ENCODE measurements around the gene CLTB. TPM values are rescaled to one million over a fixed set of nuclear protein-coding genes. Genes with fewer than 3 reads are reported as not detected.

Gene CLTB
- total and polyA plus RNA-seq, 2 of the 13 experiments (the other 11 are each of a cell fraction or from before 2014, with no cell fraction given): 23.3 to 33.8 TPM

DNA sequence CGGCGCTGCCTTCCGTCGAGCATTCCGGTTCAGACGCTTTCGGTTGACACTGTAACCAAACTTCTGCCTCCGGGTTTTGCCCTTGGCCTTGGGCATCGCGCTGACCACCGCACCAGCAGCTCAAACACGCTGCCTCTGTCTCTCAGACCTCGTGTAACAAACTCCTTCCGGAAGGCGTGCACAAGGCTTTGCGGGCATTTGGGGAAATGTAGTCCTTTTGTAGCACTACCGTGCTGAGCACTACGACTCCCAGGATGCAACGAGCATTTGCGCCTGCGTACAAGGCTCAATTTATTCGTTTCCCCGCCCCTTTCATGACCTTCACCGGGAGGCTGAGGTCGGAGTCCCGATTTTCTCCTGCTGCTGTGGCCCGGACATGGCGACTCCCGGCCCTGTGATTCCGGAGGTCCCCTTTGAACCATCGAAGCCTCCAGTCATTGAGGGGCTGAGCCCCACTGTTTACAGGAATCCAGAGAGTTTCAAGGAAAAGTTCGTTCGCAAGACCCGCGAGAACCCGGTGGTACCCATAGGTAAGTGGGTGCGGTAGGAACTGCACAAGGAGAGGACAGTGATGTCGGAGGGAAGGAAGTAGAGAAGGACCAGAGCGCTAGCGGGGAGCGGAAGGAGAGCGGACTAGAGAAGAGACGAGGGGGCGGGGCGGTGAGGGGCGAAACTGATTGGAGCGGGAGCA lies 27.8 kb downstream of the CLTB start, which contains the start of the genes HIGD2A and NOP16 (continued):
- TF ChIP-seq, protein P1, sequence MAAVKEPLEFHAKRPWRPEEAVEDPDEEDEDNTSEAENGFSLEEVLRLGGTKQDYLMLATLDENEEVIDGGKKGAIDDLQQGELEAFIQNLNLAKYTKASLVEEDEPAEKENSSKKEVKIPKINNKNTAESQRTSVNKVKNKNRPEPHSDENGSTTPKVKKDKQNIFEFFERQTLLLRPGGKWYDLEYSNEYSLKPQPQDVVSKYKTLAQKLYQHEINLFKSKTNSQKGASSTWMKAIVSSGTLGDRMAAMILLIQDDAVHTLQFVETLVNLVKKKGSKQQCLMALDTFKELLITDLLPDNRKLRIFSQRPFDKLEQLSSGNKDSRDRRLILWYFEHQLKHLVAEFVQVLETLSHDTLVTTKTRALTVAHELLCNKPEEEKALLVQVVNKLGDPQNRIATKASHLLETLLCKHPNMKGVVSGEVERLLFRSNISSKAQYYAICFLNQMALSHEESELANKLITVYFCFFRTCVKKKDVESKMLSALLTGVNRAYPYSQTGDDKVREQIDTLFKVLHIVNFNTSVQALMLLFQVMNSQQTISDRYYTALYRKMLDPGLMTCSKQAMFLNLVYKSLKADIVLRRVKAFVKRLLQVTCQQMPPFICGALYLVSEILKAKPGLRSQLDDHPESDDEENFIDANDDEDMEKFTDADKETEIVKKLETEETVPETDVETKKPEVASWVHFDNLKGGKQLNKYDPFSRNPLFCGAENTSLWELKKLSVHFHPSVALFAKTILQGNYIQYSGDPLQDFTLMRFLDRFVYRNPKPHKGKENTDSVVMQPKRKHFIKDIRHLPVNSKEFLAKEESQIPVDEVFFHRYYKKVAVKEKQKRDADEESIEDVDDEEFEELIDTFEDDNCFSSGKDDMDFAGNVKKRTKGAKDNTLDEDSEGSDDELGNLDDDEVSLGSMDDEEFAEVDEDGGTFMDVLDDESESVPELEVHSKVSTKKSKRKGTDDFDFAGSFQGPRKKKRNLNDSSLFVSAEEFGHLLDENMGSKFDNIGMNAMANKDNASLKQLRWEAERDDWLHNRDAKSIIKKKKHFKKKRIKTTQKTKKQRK (IDR thresholded peaks at IDR 0.05; ENCODE audit: low read length): no peak
- TF ChIP-seq ZNF841 (CRISPR knock-in tag; IDR thresholded peaks at IDR 0.05; ENCODE audit: borderline replicate concordance) (no peak), ZNF577 (CRISPR knock-in tag; IDR thresholded peaks at IDR 0.05; ENCODE audit: borderline replicate concordance, low read depth) (no peak), ZNF614 (CRISPR knock-in tag; IDR thresholded peaks at IDR 0.05; ENCODE audit: borderline replicate concordance) (peak; percentile 42; the same call in 1 of the 2 replicates), ZBTB38 (CRISPR knock-in tag; IDR thresholded peaks at IDR 0.05) (no peak), ELF3 (CRISPR knock-in tag; IDR thresholded peaks at IDR 0.05) (peak; percentile 21; the same call in 1 of the 2 replicates), ZSCAN9 (CRISPR knock-in tag; IDR thresholded peaks at IDR 0.05; ENCODE audit: borderline replicate concordance) (peak; percentile 63; the same call in 1 of the 2 replicates), ZNF598 (CRISPR knock-in tag; IDR thresholded peaks at IDR 0.05; ENCODE audit: borderline replicate concordance) (peak; percentile 59; the same call in 1 of the 2 replicates), MTF2 (CRISPR knock-in tag; IDR thresholded peaks at IDR 0.05; ENCODE audit: borderline replicate concordance) (peak; percentile 72; the same call in 1 of the 2 replicates), SOX13 (IDR thresholded peaks at IDR 0.05) (no peak), SOX13 (CRISPR knock-in tag; conservative IDR thresholded peaks at IDR 0.05 in 1 of 2, IDR thresholded peaks at IDR 0.05 in 1 of 2) (0 out of 4 replicates have a peak, but pooled peaks of 1 of the 2 experiments have one; percentile 3), ZNF367 (CRISPR knock-in tag; IDR thresholded peaks at IDR 0.05; ENCODE audit: borderline replicate concordance) (no peak), KLF6 (CRISPR knock-in tag; IDR thresholded peaks at IDR 0.05) (peak; percentile 79), SCMH1 (CRISPR knock-in tag; IDR thresholded peaks at IDR 0.05; ENCODE audit: borderline replicate concordance) (no peak), ZNF354B (CRISPR knock-in tag; IDR thresholded peaks at IDR 0.05) (no peak), BHLHE40 (IDR thresholded peaks at IDR 0.05; ENCODE audit: low read length) (no peak), TBX3 (IDR thresholded peaks at IDR 0.05; ENCODE audit: borderline replicate concordance) (0 out of 2 replicates have a peak, but pooled peaks have one; percentile 37)
- TF ChIP-seq, protein P2, sequence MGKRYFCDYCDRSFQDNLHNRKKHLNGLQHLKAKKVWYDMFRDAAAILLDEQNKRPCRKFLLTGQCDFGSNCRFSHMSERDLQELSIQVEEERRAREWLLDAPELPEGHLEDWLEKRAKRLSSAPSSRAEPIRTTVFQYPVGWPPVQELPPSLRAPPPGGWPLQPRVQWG (CRISPR knock-in tag; IDR thresholded peaks at IDR 0.05; ENCODE audit: borderline replicate concordance, low read depth): no peak
- TF ChIP-seq, protein P3, sequence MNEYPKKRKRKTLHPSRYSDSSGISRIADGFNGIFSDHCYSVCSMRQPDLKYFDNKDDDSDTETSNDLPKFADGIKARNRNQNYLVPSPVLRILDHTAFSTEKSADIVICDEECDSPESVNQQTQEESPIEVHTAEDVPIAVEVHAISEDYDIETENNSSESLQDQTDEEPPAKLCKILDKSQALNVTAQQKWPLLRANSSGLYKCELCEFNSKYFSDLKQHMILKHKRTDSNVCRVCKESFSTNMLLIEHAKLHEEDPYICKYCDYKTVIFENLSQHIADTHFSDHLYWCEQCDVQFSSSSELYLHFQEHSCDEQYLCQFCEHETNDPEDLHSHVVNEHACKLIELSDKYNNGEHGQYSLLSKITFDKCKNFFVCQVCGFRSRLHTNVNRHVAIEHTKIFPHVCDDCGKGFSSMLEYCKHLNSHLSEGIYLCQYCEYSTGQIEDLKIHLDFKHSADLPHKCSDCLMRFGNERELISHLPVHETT (CRISPR knock-in tag; conservative IDR thresholded peaks at IDR 0.05): peak; percentile 79
- TF ChIP-seq, protein P4, sequence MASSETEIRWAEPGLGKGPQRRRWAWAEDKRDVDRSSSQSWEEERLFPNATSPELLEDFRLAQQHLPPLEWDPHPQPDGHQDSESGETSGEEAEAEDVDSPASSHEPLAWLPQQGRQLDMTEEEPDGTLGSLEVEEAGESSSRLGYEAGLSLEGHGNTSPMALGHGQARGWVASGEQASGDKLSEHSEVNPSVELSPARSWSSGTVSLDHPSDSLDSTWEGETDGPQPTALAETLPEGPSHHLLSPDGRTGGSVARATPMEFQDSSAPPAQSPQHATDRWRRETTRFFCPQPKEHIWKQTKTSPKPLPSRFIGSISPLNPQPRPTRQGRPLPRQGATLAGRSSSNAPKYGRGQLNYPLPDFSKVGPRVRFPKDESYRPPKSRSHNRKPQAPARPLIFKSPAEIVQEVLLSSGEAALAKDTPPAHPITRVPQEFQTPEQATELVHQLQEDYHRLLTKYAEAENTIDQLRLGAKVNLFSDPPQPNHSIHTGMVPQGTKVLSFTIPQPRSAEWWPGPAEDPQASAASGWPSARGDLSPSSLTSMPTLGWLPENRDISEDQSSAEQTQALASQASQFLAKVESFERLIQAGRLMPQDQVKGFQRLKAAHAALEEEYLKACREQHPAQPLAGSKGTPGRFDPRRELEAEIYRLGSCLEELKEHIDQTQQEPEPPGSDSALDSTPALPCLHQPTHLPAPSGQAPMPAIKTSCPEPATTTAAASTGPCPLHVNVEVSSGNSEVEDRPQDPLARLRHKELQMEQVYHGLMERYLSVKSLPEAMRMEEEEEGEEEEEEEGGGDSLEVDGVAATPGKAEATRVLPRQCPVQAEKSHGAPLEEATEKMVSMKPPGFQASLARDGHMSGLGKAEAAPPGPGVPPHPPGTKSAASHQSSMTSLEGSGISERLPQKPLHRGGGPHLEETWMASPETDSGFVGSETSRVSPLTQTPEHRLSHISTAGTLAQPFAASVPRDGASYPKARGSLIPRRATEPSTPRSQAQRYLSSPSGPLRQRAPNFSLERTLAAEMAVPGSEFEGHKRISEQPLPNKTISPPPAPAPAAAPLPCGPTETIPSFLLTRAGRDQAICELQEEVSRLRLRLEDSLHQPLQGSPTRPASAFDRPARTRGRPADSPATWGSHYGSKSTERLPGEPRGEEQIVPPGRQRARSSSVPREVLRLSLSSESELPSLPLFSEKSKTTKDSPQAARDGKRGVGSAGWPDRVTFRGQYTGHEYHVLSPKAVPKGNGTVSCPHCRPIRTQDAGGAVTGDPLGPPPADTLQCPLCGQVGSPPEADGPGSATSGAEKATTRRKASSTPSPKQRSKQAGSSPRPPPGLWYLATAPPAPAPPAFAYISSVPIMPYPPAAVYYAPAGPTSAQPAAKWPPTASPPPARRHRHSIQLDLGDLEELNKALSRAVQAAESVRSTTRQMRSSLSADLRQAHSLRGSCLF (CRISPR knock-in tag; IDR thresholded peaks at IDR 0.05; ENCODE audit: borderline replicate concordance): no peak

All from HepG2 (cell line).